GM12878 (cell line): ENCODE measurements around the gene CRTC3. TPM values are rescaled to one million over a fixed set of nuclear protein-coding genes. Genes with fewer than 3 reads are reported as not detected.
"Not testable (repeated sequence)": the region's sequence is repeated elsewhere in the genome, so short reads cannot be mapped to it uniquely, and the experiment has no call there.

Source experiments
- ATAC-seq: fragments of 200-7000 bp; cut with Tn5 transposase; 3 replicates; pipeline ENCODE4 v1.9.1; 2020; ENCODE audit warnings: mild to moderate bottlenecking, moderate library complexity
- BruUV-seq: library from RNA; stranded (reverse); fragments of 400-500 nt; replicated peaks from 2 replicates; lab custom pipeline; 2021; lab: Mats Ljungman, UMichigan
- CTCF ChIA-PET: fragments of 300-600 bp; sonication (Branson Sonifier 250); formaldehyde crosslinking; extraction: SDS; loops from one replicate; lab custom pipeline; 2021; ENCODE audit warnings: inconsistent platforms; lab: Yijun Ruan, JAX
- POLR2A ChIA-PET: fragments of 350-600 bp; formaldehyde crosslinking; extraction: SDS; loops from one replicate; lab custom pipeline; 2021; ENCODE audit warnings: inconsistent platforms; lab: Charles Lee
- RAD21 ChIA-PET: fragments of 300-600 bp; sonication (Branson Sonifier 250); formaldehyde crosslinking; loops from one replicate; lab custom pipeline; 2023; ENCODE audit warnings: antibody characterized with exemption; ENCODE audit not compliant: unreplicated experiment; lab: Charles Lee
- SMC1A ChIA-PET: fragments of 300-600 bp; sonication (Branson Sonifier 250); formaldehyde crosslinking; loops from one replicate; lab custom pipeline; 2023; ENCODE audit not compliant: unreplicated experiment, uncharacterized antibody; lab: Charles Lee
- DNase-seq: peaks from one replicate; pipeline ENCODE4 v3.0.0-alpha.2; 2011; ENCODE audit warnings: low read depth, low spot score
- FAIRE-seq: peaks from 3 replicates; lab custom pipeline; 2011; peaks lifted over from hg19 to GRCh38; lab: Jason Lieb, UNC
- H2AFZ ChIP-seq: 2 replicates; pipeline ENCODE4 v1.6.0; 2011; ENCODE audit warnings: low read depth, low read length, control low read depth; ENCODE audit not compliant: control insufficient read depth
- H3K27ac ChIP-seq: 2 replicates; pipeline ENCODE4 v1.5.1; 2011; ENCODE audit warnings: control low read depth; ENCODE audit not compliant: control insufficient read depth, insufficient read depth
- H3K27me3 ChIP-seq, 2 experiments: replicated peaks in 1 of 2; 2 replicates each; pipeline versions ENCODE4 v1.6.0 to v1.6.1; 2011; ENCODE audit warnings: low read length in 1 of 2; ENCODE audit not compliant: control insufficient read depth in 2 of 2, insufficient read depth in 2 of 2
- H3K36me3 ChIP-seq, 2 experiments: 2 replicates each; pipeline ENCODE4 v1.5.1; 2011; ENCODE audit warnings: low read length in 1 of 2; ENCODE audit not compliant: control insufficient read depth in 2 of 2, insufficient read depth in 2 of 2
- H3K4me1 ChIP-seq: 2 replicates; pipeline ENCODE4 v1.6.1; 2011; ENCODE audit warnings: mild to moderate bottlenecking, low read length, moderate library complexity, mixed read lengths; ENCODE audit not compliant: control insufficient read depth, insufficient read depth
- H3K4me2 ChIP-seq: 2 replicates; pipeline ENCODE4 v1.6.0; 2011; ENCODE audit warnings: control low read depth; ENCODE audit not compliant: control insufficient read depth, insufficient read depth
- H3K4me3 ChIP-seq: fragments of 200-600 bp; sonication (generic); 2 replicates; pipeline ENCODE4 v1.5.1; 2016
- H3K79me2 ChIP-seq: 2 replicates; pipeline ENCODE4 v1.6.0; 2011; ENCODE audit warnings: low read length; ENCODE audit not compliant: control insufficient read depth, insufficient read depth
- H3K9ac ChIP-seq: 2 replicates; pipeline ENCODE4 v1.8.0; 2011; ENCODE audit warnings: low read length, control low read depth, mixed read lengths; ENCODE audit not compliant: control insufficient read depth, insufficient read depth
- H3K9me3 ChIP-seq: replicated peaks from 3 replicates; pipeline ENCODE4 v1.5.1; 2011; ENCODE audit warnings: mild to moderate bottlenecking, low read length; ENCODE audit not compliant: control insufficient read depth, insufficient read depth
- H4K20me1 ChIP-seq: 2 replicates; pipeline ENCODE4 v1.6.0; 2011; ENCODE audit not compliant: control insufficient read depth, insufficient read depth
- CUX1 ChIP-seq: IDR thresholded peaks from 2 replicates; pipeline ENCODE4 v1.6.1; 2012; ENCODE audit warnings: improper control_type of control experiment, low read depth, low read length; ENCODE audit not compliant: insufficient replicate concordance
- DPF2 ChIP-seq: fragments of 450-650 bp; IDR thresholded peaks from 2 replicates; pipeline ENCODE4 v1.6.1; 2017; ENCODE audit warnings: mild to moderate bottlenecking
- EED ChIP-seq: sonication (generic); IDR thresholded peaks from 2 replicates; pipeline ENCODE4 v1.6.1; 2016; ENCODE audit warnings: antibody characterized with exemption, low read depth
- IKZF2 ChIP-seq, 2 experiments: fragments of 450-650 bp; IDR thresholded peaks; 2 replicates each; pipeline ENCODE4 v1.6.1; 2017; ENCODE audit warnings: mild to moderate bottlenecking in 2 of 2, moderate library complexity in 2 of 2
- KLF5 ChIP-seq: fragments of 450-650 bp; IDR thresholded peaks from 2 replicates; pipeline ENCODE4 v1.6.1; 2014; ENCODE audit warnings: mild to moderate bottlenecking; ENCODE audit not compliant: partially characterized antibody
- MXI1 ChIP-seq: fragments of 150-350 bp; IDR thresholded peaks from 2 replicates; pipeline ENCODE4 v1.6.1; 2011; ENCODE audit warnings: low read depth, mild to moderate bottlenecking, inconsistent platforms, low read length, improper control_type of control experiment
- NKRF ChIP-seq: fragments of 450-650 bp; conservative IDR thresholded peaks from 2 replicates; pipeline ENCODE4 v1.6.1; 2017; ENCODE audit warnings: mild to moderate bottlenecking, moderate library complexity
- RAD51 ChIP-seq: fragments of 450-650 bp; IDR thresholded peaks from 2 replicates; pipeline ENCODE4 v1.6.1; 2016; ENCODE audit warnings: moderate library complexity, mild to moderate bottlenecking, inconsistent platforms
- REST ChIP-seq: IDR thresholded peaks from 2 replicates; pipeline ENCODE4 v1.6.1; 2012; ENCODE audit warnings: mild to moderate bottlenecking, low read depth, low read length
- WGBS: methylation state at CpG from one replicate; pipeline ENCODE4 v1.1.6; 2016; ENCODE audit warnings: low lambda C conversion rate; ENCODE audit not compliant: insufficient replicate concordance, insufficient coverage; ENCODE audit errors: missing lambda C conversion rate; 5-methylcytosine and 5-hydroxymethylcytosine counted together
- in situ Hi-C: fragments of 300-500 bp; cut with MboI; formaldehyde crosslinking; loops from 9 replicates; pipeline ENCODE4 v1.14.3; 2018; ENCODE audit warnings: mixed read lengths
- intact Hi-C: fragments of 100-400 bp; cut with micrococcal nuclease; formaldehyde crosslinking; loops from one replicate; pipeline ENCODE4 v1.14.2; 2022; ENCODE audit not compliant: unreplicated experiment
- polyA plus RNA-seq, 11 experiments: library from polyadenylated mRNA; depleted of rRNA in 4 of 11; unstranded in 6 of 11; stranded (reverse) in 5 of 11; fragments of >200 nt; fragmentation: Nextera tagmentation in 4 of 11; fragmentation: Illumina TruSeq in 1 of 11; extraction: Ambion mirVana in 4 of 11; extraction: Trizol in 1 of 11; gene quantifications; 1 replicate in 1 of 11; 2 replicates in 10 of 11; pipeline versions ENCODE4 v1.2.1 to v1.2.3, GENCODE V29; 2011 to 2016; ENCODE audit warnings: inconsistent platforms in 2 of 11, missing spikeins in 2 of 11, low read depth in 1 of 11
- total RNA-seq, 4 experiments: library from RNA; depleted of rRNA in 3 of 4; stranded (reverse); fragments of >200 nt in 3 of 4; fragmentation: Illumina TruSeq in 1 of 4; extraction: Trizol in 1 of 4; gene quantifications; 2 replicates each; pipeline versions ENCODE4 v1.2.1 to v1.2.3, GENCODE V29; 2013 to 2021

The CRTC3 gene
- total and polyA plus RNA-seq, 10 of the 15 experiments (the other 5 are each of a cell fraction or from before 2014, with no cell fraction given) = 3.5 to 36.9 (median 18.9) TPM

GRCh38 chr15:90660195-90660998 lies 130.7 kb downstream of the CRTC3 start (continued):
- peak; percentile 61; the same call in 1 of the 2 replicates for TF ChIP-seq RAD51
- peak; percentile 11; the same call in 1 of the 2 replicates for TF ChIP-seq REST
- TF ChIP-seq KLF5 = no peak
- peak; percentile 36 for TF ChIP-seq DPF2

GRCh38 chr15:90660999-90661330 lies 131.2 kb downstream of the CRTC3 start:
- Histone ChIP-seq H3K79me2 (peaks cover 50% of the 10 kb centered on the region), H3K9ac (peak overlapping the region; percentile 96), H3K4me1 (peaks cover 68% of the 10 kb centered on the region), H3K4me3 (peak overlapping the region; percentile 58; the same call in 1 of the 2 replicates), H3K27ac (peak overlapping the region; percentile 100), H3K4me2 (peak overlapping the region; percentile 97)
- DNase-seq, H3K9me3 ChIP-seq, H3K36me3 ChIP-seq, ATAC-seq, FAIRE-seq, H4K20me1 ChIP-seq, H3K27me3 ChIP-seq, in situ Hi-C loops, H2AFZ ChIP-seq: not testable (repeated sequence)
- TF ChIP-seq IKZF2 (IDR thresholded peaks at IDR 0.05) (peak; percentile 22 to 85; a peak in 2 of 4 replicates), EED (peak; percentile 8), MXI1 (0 out of 2 replicates have a peak, but pooled peaks have one; percentile 8), NKRF (0 out of 2 replicates have a peak, but pooled peaks have one; percentile 22), CUX1 (peak; percentile 1)
- ChIA-PET POLR2A (interaction anchor here (1.4 to 4.4 kb wide), 2 partner anchors 13 to 25 kb away, joined by 18 to 45 read pairs; no protein-coding TSS in a partner anchor), CTCF (interaction anchor here (0.8 to 5.1 kb wide), 4 partner anchors 12 to 270 kb away, joined by 3 to 27 read pairs (median 6); no protein-coding TSS in a partner anchor), RAD21 (interaction anchor here (1.0 to 4.0 kb wide), 4 partner anchors 13 to 56 kb away, joined by 4 to 41 read pairs (median 13); partner anchors contain the start of gene BLM), SMC1A (interaction anchor here (0.7 to 6.9 kb wide), 9 partner anchors 8 to 224 kb away, joined by 3 to 61 read pairs (median 3); no protein-coding TSS in a partner anchor)
- 2% methylated on average over 4 of the region's 4 CpGs for WGBS
- TSS peak; percentile 82 for BruUV-seq
- intact Hi-C loops = loop anchor here (1.0 to 5.0 kb wide), 6 partner anchors 25 to 429 kb away; partner anchors contain the start of genes BLM, CIB1, GDPGP1 and HDDC3
